Gastroesophageal sphincter (tissue), 4 donors: ENCODE measurements around the gene TNFAIP6. TPM values are rescaled to one million over a fixed set of nuclear protein-coding genes. Genes with fewer than 3 reads are reported as not detected.
A peak's percentile ranks its signal among the peaks of the same experiment; 100 is the strongest.

Source experiments
- ATAC-seq: fragments of 150-250 bp; one replicate; pipeline ENCODE4 v1.9.1; 2016; ENCODE audit warnings: mild to moderate bottlenecking, moderate library complexity
- H3K27ac ChIP-seq, 4 donors: fragments of 200-600 bp; sonication (generic) in 3 of 4; 1 replicate in 3 of 4; 2 replicates in 1 of 4; pipeline ENCODE4 v1.5.1; 2016 to 2019
- H3K27me3 ChIP-seq: fragments of 200-600 bp; sonication (generic); one replicate; pipeline ENCODE4 v1.5.1; 2019
- H3K36me3 ChIP-seq, 2 donors: fragments of 200-600 bp; sonication (generic); one replicate each; pipeline ENCODE4 v1.5.1; 2019; ENCODE audit warnings: control low read depth in 1 of 2
- H3K4me1 ChIP-seq, 3 donors: fragments of 200-600 bp; sonication (generic); 1 replicate in 2 of 3; 2 replicates in 1 of 3; pipeline ENCODE4 v1.5.1; 2016 to 2019; ENCODE audit warnings: control low read depth in 2 of 3
- H3K4me3 ChIP-seq, 2 donors: fragments of 200-600 bp; sonication (generic); one replicate each; pipeline ENCODE4 v1.5.1; 2019; ENCODE audit warnings: mild to moderate bottlenecking in 1 of 2, moderate library complexity in 1 of 2
- H3K9me3 ChIP-seq, 3 donors: fragments of 200-600 bp; sonication (generic); one replicate each; pipeline ENCODE4 v1.5.1; 2017 to 2019; ENCODE audit warnings: control low read depth in 2 of 3
- CTCF ChIP-seq, 4 experiments: fragments of 200-600 bp in 2 of 4; fragments of 450-650 bp in 2 of 4; sonication (generic) in 1 of 4; IDR thresholded peaks; one replicate each; pipeline ENCODE4 v1.5.1; 2017 to 2019; ENCODE audit warnings: antibody characterized with exemption in 4 of 4, mild to moderate bottlenecking in 2 of 4, moderate library complexity in 2 of 4
- EP300 ChIP-seq: sonication (generic); formaldehyde crosslinking; IDR thresholded peaks from one replicate; pipeline ENCODE4 v1.6.1; 2017; ENCODE audit warnings: antibody characterized with exemption, mild to moderate bottlenecking
- POLR2A ChIP-seq, 2 donors: fragments of 450-650 bp; IDR thresholded peaks; one replicate each; pipeline ENCODE4 v1.6.1; 2017; ENCODE audit warnings: antibody characterized with exemption in 2 of 2, mild to moderate bottlenecking in 2 of 2, moderate library complexity in 1 of 2
- POLR2AphosphoS5 ChIP-seq: sonication (generic); formaldehyde crosslinking; IDR thresholded peaks from one replicate; pipeline ENCODE4 v1.6.1; 2017; ENCODE audit warnings: antibody characterized with exemption
- whole genome bisulfite sequencing, 2 donors: methylation state at CpG; one replicate each; pipeline ENCODE4 v1.1.5; 2018; ENCODE audit warnings: low coverage in 1 of 2; 5-methylcytosine and 5-hydroxymethylcytosine counted together
- total RNA-seq, 4 donors: library from RNA; depleted of rRNA; stranded (reverse); fragments of >200 nt; gene quantifications; one replicate each; pipeline ENCODE4 v1.1.0, GENCODE V29; 2016

TNFAIP6 gene
- total RNA-seq, 4 donors from 2014 or later = 1.1 to 12.5 (median 5.5) TPM

- Histone ChIP-seq H3K27ac (no peak overlapping the region), H3K27me3 (no peaks in the 10 kb centered on the region), H3K4me3 (no peak overlapping the region), H3K9me3 (peaks cover 0 to 15% (median 0%) of the 10 kb centered on the region in 3 donors), H3K36me3 (no peaks in the 10 kb centered on the region), H3K4me1 (no peaks in the 10 kb centered on the region)
- ATAC-seq = no peak
- whole genome bisulfite sequencing, 2 donors = 44 to 52% methylated on average over 3 to 4 of the region's 5 CpGs
- TF ChIP-seq POLR2A (IDR thresholded peaks at IDR 0.05) (no peak), POLR2AphosphoS5 (no peak), CTCF (IDR thresholded peaks at IDR 0.05) (no peak), EP300 (no peak)
These were observed 9.5 kb upstream of the TNFAIP6 start for GRCh38 chr2:151347906-151348305.

DNA sequence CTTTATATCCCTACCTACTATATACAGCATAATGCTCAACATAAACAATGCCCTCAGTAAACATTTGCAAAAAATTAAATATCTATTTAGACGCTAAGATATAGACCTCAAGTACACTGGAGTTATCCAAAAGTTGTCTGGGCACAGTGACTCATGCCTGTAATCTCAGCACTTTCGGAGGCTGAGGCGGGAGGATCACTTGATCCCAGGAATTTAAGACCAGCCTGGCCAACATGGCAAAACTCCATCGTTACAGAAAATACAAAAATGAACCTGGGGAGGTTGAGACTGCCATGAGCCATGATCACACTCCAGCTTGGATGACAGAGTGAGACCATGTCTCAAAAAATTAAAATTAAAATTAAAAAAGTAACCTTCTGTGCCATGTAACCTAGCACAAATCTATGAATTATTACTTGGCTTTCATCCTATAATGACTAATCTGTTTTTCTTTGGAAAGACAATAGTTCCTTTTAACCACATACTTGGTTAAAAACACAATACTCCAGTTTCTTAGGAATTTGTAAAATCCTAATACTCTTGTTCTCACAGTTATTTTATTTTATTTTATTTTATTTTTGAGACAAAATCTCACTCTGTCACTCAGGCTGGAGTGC lies 6.7 kb upstream of the TNFAIP6 start:
- H3K27me3 ChIP-seq = no peaks in the 10 kb centered on the region
- H3K4me3 ChIP-seq = no peak overlapping the region
- no peak overlapping the region for H3K27ac ChIP-seq
- H3K4me1 ChIP-seq = no peaks in the 10 kb centered on the region
- no peaks in the 10 kb centered on the region for H3K36me3 ChIP-seq
- no peaks in the 10 kb centered on the region for H3K9me3 ChIP-seq
- no peak for TF ChIP-seq POLR2A (IDR thresholded peaks at IDR 0.05)
- no peak for TF ChIP-seq POLR2AphosphoS5
- TF ChIP-seq CTCF (IDR thresholded peaks at IDR 0.05) = no peak
- TF ChIP-seq EP300 = no peak
- no peak for ATAC-seq
- WGBS, 2 donors = 74 to 94% methylated on average over 4 of the region's 4 CpGs

GRCh38 chr2:151353995-151354394 lies 3.4 kb upstream of the TNFAIP6 start:
- no peak for TF ChIP-seq EP300
- no peak for TF ChIP-seq POLR2AphosphoS5
- no peak for TF ChIP-seq CTCF (IDR thresholded peaks at IDR 0.05)
- TF ChIP-seq POLR2A (IDR thresholded peaks at IDR 0.05) = no peak
- Histone ChIP-seq H3K9me3 (no peaks in the 10 kb centered on the region), H3K27ac (no peak overlapping the region), H3K4me1 (no peaks in the 10 kb centered on the region), H3K4me3 (no peak overlapping the region), H3K27me3 (no peaks in the 10 kb centered on the region), H3K36me3 (no peaks in the 10 kb centered on the region)
- 38 to 77% methylated on average over 1 to 2 of the region's 2 CpGs for WGBS, 2 donors
- ATAC-seq = no peak

DNA sequence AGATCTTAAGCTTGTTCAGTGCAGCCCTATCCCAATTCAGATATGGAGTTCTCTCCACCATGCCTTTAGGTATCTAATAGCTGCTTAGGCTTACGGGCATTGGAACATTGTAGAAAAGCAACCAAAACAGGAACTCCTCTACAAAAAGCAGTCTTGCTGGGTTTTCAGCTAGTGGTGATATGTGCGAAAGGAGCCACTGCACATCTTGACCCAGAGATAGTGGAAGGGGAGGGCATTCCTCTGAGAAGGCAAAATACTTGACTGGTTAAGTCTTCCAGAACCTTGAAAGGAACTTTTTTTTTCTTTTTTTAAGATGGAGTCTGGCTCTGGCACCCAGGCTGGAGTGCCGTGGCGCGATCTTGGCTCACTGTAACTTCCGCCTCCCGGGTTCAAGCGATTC lies 2.6 kb upstream of the TNFAIP6 start:
- TF ChIP-seq POLR2AphosphoS5 (no peak), EP300 (no peak), POLR2A (IDR thresholded peaks at IDR 0.05) (no peak), CTCF (IDR thresholded peaks at IDR 0.05) (no peak)
- Histone ChIP-seq H3K9me3 (no peaks in the 10 kb centered on the region), H3K27ac (no peak overlapping the region), H3K27me3 (no peaks in the 10 kb centered on the region), H3K4me3 (no peak overlapping the region), H3K4me1 (no peaks in the 10 kb centered on the region), H3K36me3 (no peaks in the 10 kb centered on the region)
- 93 to 100% methylated on average over 3 to 8 of the region's 8 CpGs for WGBS, 2 donors
- no peak for ATAC-seq

GRCh38 chr2:151358166-151358970 lies 976 bp downstream of the TNFAIP6 start:
- H3K4me1 ChIP-seq = no peaks in the 10 kb centered on the region
- H3K27me3 ChIP-seq = no peaks in the 10 kb centered on the region
- no peaks in the 10 kb centered on the region for H3K36me3 ChIP-seq
- 75 to 83% methylated on average over 4 of the region's 4 CpGs for WGBS, 2 donors
- no peak for TF ChIP-seq CTCF (IDR thresholded peaks at IDR 0.05)
- TF ChIP-seq POLR2AphosphoS5 = no peak
- no peak for TF ChIP-seq EP300
- no peak for TF ChIP-seq POLR2A (IDR thresholded peaks at IDR 0.05)
- H3K4me3 ChIP-seq = peak overlapping the region; percentile 19 to 20
- peak overlapping the region in 1 of 4 donors; percentile 15 for H3K27ac ChIP-seq
- no peak for ATAC-seq
- no peaks in the 10 kb centered on the region for H3K9me3 ChIP-seq
